ENCODE data around the gene LGR4. TPM values are rescaled to one million over a fixed set of nuclear protein-coding genes. Genes with fewer than 3 reads are reported as not detected.
"Not testable (repeated sequence)": the region's sequence is repeated elsewhere in the genome, so short reads cannot be mapped to it uniquely, and the experiment has no call there.

The LGR4 gene
- total RNA-seq, 1 experiment from 2014 or later, result 44.2 TPM

DNA sequence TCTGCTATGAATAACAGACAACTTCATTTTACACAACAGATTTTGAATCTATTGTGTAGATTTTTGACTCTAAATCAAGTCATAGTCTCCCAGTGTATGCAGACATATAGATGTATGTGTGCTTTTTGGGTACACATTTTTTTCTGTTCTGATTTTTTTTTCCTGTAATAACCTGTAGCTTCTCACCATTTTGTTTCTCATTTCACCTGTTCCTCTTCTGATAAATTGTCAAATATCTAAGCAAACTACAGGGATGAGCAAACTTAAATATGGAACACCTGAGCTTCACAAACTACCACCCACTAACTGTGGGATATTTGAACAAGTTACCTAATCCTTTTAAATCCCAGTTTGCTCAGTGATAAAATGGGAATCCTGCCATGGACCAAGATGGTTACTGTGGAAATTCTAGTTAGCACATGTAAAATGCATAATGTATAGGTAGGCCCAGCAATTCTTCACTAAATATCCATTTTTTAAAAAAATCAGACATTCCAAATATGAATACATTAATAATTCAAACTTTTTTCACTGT, 15.7 kb downstream of the LGR4 start:
- no peak for DNase-seq
- Histone ChIP-seq H3K4me1 (peaks cover 4% of the 10 kb centered on the region; the same call in 1 of the 2 replicates), H3K4me3 (no peak overlapping the region), H3K36me3 (no peaks in the 10 kb centered on the region; the same call in 1 of the 2 replicates), H3K27ac (no peak overlapping the region), H3K27me3 (no peaks in the 10 kb centered on the region), H3K9me3 (replicated peaks) (no peaks in the 10 kb centered on the region)

- Histone ChIP-seq H3K4me3 (no peak overlapping the region), H3K27ac (no peak overlapping the region), H3K27me3 (no peaks in the 10 kb centered on the region), H3K9me3 (replicated peaks) (no peaks in the 10 kb centered on the region), H3K4me1 (peaks cover 4% of the 10 kb centered on the region; the same call in 1 of the 2 replicates), H3K36me3 (no peaks in the 10 kb centered on the region; the same call in 1 of the 2 replicates)
- DNase-seq, result no peak
Measured at GRCh38 chr11:27456140-27456794, 16.3 kb downstream of the LGR4 start.

DNA sequence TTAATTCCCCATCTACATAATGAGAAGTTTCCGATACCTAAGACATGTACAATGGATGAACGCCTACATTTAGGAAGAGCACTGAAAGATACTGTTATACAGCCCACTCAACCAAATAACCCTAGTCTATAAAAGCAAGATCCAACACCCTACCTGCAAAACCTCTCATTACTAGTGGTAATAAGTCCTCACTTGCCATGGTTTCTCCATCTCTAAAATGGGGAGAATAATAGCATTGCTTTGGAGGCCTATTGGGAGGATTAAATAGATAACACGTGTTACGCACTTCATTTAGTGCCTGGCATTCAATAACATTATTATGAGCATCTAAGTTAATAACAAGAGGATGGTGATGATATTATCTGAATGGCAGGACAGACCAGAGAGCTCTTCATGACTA, 16.9 kb downstream of the LGR4 start:
- Histone ChIP-seq H3K4me3 (no peak overlapping the region), H3K27me3 (no peaks in the 10 kb centered on the region), H3K9me3 (replicated peaks) (no peaks in the 10 kb centered on the region), H3K36me3 (peaks cover 3% of the 10 kb centered on the region; the same call in 1 of the 2 replicates), H3K27ac (no peak overlapping the region), H3K4me1 (peaks cover 4% of the 10 kb centered on the region; the same call in 1 of the 2 replicates)
- no peak for DNase-seq

DNA sequence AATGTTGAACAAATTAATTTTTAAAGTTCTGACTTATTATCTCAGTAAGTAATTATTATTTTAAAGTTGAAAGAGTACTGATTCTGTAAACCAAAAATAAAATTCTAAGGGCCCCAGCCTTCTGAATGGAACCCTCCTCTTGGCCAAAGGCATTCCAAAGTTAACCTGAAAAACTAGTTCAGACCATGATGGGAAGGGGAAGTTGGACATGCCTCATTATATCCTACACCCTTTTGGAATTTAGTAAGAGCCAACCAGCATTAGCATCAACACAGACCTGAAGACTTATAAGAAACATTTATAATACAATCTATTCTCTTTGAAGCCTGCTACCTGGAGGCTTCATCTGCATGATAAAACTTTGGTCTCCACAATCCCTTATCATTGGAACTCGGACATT, 18.9 kb downstream of the LGR4 start:
- no peak for DNase-seq
- H3K4me3 ChIP-seq, result no peak overlapping the region
- H3K36me3 ChIP-seq, result peaks cover 3% of the 10 kb centered on the region
- H3K27ac ChIP-seq, result no peak overlapping the region
- no peaks in the 10 kb centered on the region for H3K9me3 ChIP-seq (replicated peaks)
- no peaks in the 10 kb centered on the region for H3K27me3 ChIP-seq
- no peaks in the 10 kb centered on the region for H3K4me1 ChIP-seq

DNA sequence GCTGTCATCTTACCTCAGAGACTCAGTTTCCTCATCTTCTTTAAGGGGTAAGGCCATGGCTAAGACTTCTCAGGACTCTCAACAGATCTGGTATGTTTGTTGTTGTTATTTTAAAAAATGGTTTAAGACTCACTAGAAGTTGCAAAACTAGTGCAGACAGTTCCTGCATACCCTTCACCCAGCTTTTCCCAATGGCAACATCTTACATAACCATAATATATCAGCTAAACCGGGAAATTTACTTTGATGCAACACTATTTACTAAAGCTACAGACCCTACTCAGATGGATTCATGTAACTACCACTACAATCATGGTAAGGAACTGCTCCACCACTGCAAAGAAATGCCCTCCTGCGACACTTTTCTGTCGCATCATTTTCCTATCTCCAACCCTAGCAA, 20.4 kb downstream of the LGR4 start:
- no peaks in the 10 kb centered on the region for H3K9me3 ChIP-seq (replicated peaks)
- H3K27ac ChIP-seq, result no peak overlapping the region
- no peak for DNase-seq
- H3K4me1 ChIP-seq, result peaks cover 6% of the 10 kb centered on the region
- H3K36me3 ChIP-seq, result peaks cover 6% of the 10 kb centered on the region
- no peak overlapping the region for H3K4me3 ChIP-seq
- no peaks in the 10 kb centered on the region for H3K27me3 ChIP-seq

GRCh38 chr11:27451244-27451965, 21.2 kb downstream of the LGR4 start:
- Histone ChIP-seq H3K9me3 (replicated peaks) (peaks cover 2% of the 10 kb centered on the region; the same call in 1 of the 2 replicates), H3K36me3 (peaks cover 6% of the 10 kb centered on the region), H3K4me1 (peaks cover 6% of the 10 kb centered on the region), H3K27me3 (no peaks in the 10 kb centered on the region), H3K4me3 (no peak overlapping the region), H3K27ac (no peak overlapping the region)
- no peak for DNase-seq

GRCh38 chr11:27448184-27448540, 24.4 kb downstream of the LGR4 start:
- Histone ChIP-seq H3K4me1 (peaks cover 31% of the 10 kb centered on the region), H3K27ac (peak overlapping the region; percentile 19; the same call in 1 of the 2 replicates)
- not testable (repeated sequence) for H3K4me3 ChIP-seq; H3K9me3 ChIP-seq (replicated peaks); H3K27me3 ChIP-seq; H3K36me3 ChIP-seq
- DNase-seq, result peak; percentile 38 to 41

DNA sequence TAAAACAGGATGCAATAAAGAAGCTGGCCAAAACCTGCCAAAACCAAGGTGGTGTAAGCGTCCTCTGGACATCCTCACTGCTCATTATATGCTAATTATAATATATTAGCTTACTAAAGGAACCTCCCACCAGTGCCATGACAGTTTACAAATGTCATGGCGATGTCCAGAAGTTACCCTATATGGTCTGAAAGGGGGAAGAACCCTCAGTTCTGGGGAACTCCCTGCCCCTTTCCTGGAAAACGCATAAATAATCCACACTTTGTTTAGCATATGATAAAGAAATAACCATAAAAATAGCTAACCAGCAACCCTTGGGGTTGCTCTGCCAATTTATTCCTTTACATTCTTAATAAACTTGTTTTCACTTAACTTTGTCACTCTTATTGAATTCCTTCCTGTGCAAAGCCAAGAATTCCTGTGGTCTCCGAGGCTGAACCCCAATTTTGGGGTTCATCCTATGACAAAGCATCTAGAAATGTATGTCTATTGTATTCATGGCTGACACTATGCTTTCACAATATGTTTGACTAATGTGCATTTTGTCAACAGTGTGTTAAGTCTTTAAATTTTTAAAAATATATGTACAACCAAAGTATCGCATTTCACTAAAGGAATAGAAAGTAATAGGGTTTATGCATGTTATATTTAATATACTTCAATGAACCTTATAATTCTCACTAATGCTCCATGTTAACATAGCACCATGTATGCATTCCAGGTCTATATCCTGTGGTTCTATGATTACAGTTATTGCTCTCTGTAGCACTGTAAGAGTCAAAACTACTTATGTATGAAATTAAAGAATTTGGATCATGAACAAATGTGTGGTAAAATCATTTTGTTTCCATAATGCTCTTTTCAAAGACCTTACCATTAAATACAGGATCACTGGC, 25.1 kb downstream of the LGR4 start:
- no peak for DNase-seq
- H3K27ac ChIP-seq, result peak overlapping the region; percentile 19; the same call in 1 of the 2 replicates

GRCh38 chr11:27445625-27446024, 27.0 kb downstream of the LGR4 start:
- Histone ChIP-seq H3K36me3 (peaks cover 3% of the 10 kb centered on the region), H3K4me3 (no peak overlapping the region), H3K9me3 (replicated peaks) (peaks cover 8% of the 10 kb centered on the region), H3K27me3 (no peaks in the 10 kb centered on the region), H3K27ac (no peak overlapping the region), H3K4me1 (peaks cover 41% of the 10 kb centered on the region)
- no peak for DNase-seq

More for the DNA sequence above, 25.1 kb downstream of the LGR4 start:
- Histone ChIP-seq H3K4me3 (no peak overlapping the region), H3K27me3 (no peaks in the 10 kb centered on the region), H3K9me3 (replicated peaks) (peaks cover 8% of the 10 kb centered on the region), H3K4me1 (peaks cover 37% of the 10 kb centered on the region), H3K36me3 (peaks cover 6% of the 10 kb centered on the region)

DNA sequence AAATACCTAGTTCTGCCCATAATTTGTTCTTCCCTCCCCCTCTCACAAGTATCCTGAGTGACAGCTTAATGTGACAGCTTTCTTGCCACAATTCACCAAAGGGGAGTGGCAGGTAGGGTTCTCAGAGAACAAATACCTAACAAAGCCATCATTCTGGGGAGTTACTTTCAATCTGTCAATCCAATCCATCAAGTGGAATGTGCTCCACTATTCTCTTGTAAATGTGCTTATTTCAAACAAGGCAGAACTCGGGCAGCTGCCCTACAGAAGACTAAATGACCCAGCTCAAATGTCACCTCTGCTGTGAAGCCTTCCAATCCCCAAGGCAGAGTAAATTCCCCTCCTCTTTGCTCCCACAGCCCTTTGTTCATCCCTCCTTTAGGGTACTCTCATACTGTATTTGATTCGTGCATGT, 27.8 kb downstream of the LGR4 start:
- peaks cover 49% of the 10 kb centered on the region for H3K4me1 ChIP-seq
- no peak overlapping the region for H3K4me3 ChIP-seq
- H3K36me3 ChIP-seq, result peaks cover 3% of the 10 kb centered on the region; the same call in 1 of the 2 replicates
- H3K27me3 ChIP-seq, result no peaks in the 10 kb centered on the region
- H3K27ac ChIP-seq, result peak overlapping the region; percentile 41
- DNase-seq, result peak in 1 of 2 experiments; percentile 67
- H3K9me3 ChIP-seq (replicated peaks), result peaks cover 8% of the 10 kb centered on the region

- Histone ChIP-seq H3K27me3 (no peaks in the 10 kb centered on the region), H3K4me3 (peak overlapping the region; percentile 6; the same call in 1 of the 2 replicates), H3K36me3 (peaks cover 3% of the 10 kb centered on the region; the same call in 1 of the 2 replicates), H3K9me3 (replicated peaks) (peaks cover 8% of the 10 kb centered on the region), H3K27ac (peak overlapping the region; percentile 41), H3K4me1 (peaks cover 53% of the 10 kb centered on the region)
- DNase-seq, result peak; percentile 26 to 76
Measured at GRCh38 chr11:27443746-27444507, 28.7 kb downstream of the LGR4 start.

GRCh38 chr11:27443227-27443626, 29.4 kb downstream of the LGR4 start:
- Histone ChIP-seq H3K9me3 (replicated peaks) (peaks cover 8% of the 10 kb centered on the region), H3K27ac (peak overlapping the region; percentile 41), H3K4me1 (peaks cover 53% of the 10 kb centered on the region), H3K27me3 (no peaks in the 10 kb centered on the region), H3K36me3 (peaks cover 3% of the 10 kb centered on the region; the same call in 1 of the 2 replicates), H3K4me3 (peak overlapping the region; percentile 6; the same call in 1 of the 2 replicates)
- DNase-seq, result no peak

- DNase-seq, result peak; percentile 81 to 92
- Histone ChIP-seq H3K4me1 (peaks cover 41% of the 10 kb centered on the region), H3K9me3 (replicated peaks) (no peaks in the 10 kb centered on the region)
Measured at GRCh38 chr11:27440090-27440489, 32.5 kb downstream of the LGR4 start.

DNA sequence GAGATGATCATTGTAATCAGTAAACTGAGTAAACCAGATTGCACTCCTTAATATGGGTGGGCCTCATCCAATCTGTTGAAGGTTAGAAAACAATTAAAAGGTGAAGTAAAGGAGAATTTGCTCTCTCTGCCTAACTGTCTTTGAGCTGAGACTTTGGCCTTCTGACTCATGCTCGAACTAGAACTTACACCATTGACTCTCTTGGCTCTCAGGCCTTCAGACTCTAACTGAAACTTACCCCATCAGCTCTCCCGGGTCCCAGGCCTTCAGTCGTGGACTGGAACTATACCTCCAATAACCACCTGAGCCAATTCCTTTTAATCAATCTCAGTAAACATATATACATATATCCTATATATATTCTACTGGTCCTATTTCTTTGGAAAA, 34.0 kb downstream of the LGR4 start:
- Histone ChIP-seq H3K9me3 (replicated peaks) (no peaks in the 10 kb centered on the region), H3K4me1 (peaks cover 26% of the 10 kb centered on the region), H3K27me3 (no peaks in the 10 kb centered on the region), H3K27ac (no peak overlapping the region), H3K4me3 (no peak overlapping the region), H3K36me3 (no peaks in the 10 kb centered on the region)
- no peak for DNase-seq

More at GRCh38 chr11:27440090-27440489, 32.5 kb downstream of the LGR4 start:
- Histone ChIP-seq H3K4me3 (no peak overlapping the region), H3K36me3 (no peaks in the 10 kb centered on the region), H3K27ac (peak overlapping the region; percentile 71), H3K27me3 (no peaks in the 10 kb centered on the region)
